LNCaP clone FGC (cell line): Measurements from ENCODE around the gene CCNG2.

Experiments used
- DNase-seq: peaks from one replicate; pipeline ENCODE4 v3.0.0-alpha.2; 2011; ENCODE audit warnings: low read depth
- H3K4me3 ChIP-seq: 2 replicates; pipeline ENCODE4 v1.5.1; 2011; ENCODE audit warnings: mild to moderate bottlenecking, low read depth, low read length, control low read depth
- CTCF ChIP-seq: IDR thresholded peaks from 2 replicates; pipeline ENCODE4 v1.5.1; 2012; ENCODE audit warnings: mild to moderate bottlenecking; ENCODE audit not compliant: control insufficient read depth, insufficient read depth; ENCODE audit errors: extremely low read depth

CCNG2 gene

GRCh38 chr4:77163641-77164040 lies 6.6 kb downstream of the CCNG2 start:
- no peak for DNase-seq
- TF ChIP-seq CTCF = no peak
- no peak overlapping the region for H3K4me3 ChIP-seq

GRCh38 chr4:77167173-77167572 lies 10.2 kb downstream of the CCNG2 start:
- no peak for DNase-seq
- H3K4me3 ChIP-seq = no peak overlapping the region
- TF ChIP-seq CTCF = no peak

GRCh38 chr4:77167866-77168265 lies 10.9 kb downstream of the CCNG2 start:
- no peak for TF ChIP-seq CTCF
- DNase-seq = no peak
- no peak overlapping the region for H3K4me3 ChIP-seq

GRCh38 chr4:77169481-77169880 lies 12.5 kb downstream of the CCNG2 start:
- TF ChIP-seq CTCF = no peak
- no peak for DNase-seq
- H3K4me3 ChIP-seq = no peak overlapping the region

GRCh38 chr4:77170926-77171325 lies 13.9 kb downstream of the CCNG2 start:
- no peak for DNase-seq
- no peak for TF ChIP-seq CTCF

GRCh38 chr4:77172336-77172735 lies 15.3 kb downstream of the CCNG2 start:
- no peak for TF ChIP-seq CTCF
- no peak for DNase-seq

More at GRCh38 chr4:77170926-77171325, 13.9 kb downstream of the CCNG2 start:
- H3K4me3 ChIP-seq = no peak overlapping the region

GRCh38 chr4:77174426-77174825 lies 17.4 kb downstream of the CCNG2 start:
- no peak overlapping the region for H3K4me3 ChIP-seq
- no peak for TF ChIP-seq CTCF
- no peak for DNase-seq

More at GRCh38 chr4:77172336-77172735, 15.3 kb downstream of the CCNG2 start:
- H3K4me3 ChIP-seq = no peak overlapping the region
